ENCODE data around the gene FAM53B. TPM values are rescaled to one million over a fixed set of nuclear protein-coding genes. Genes with fewer than 3 reads are reported as not detected.

Gene FAM53B
- total RNA-seq, 6 experiments from 2014 or later = 4.4 to 10.8 (median 4.8) TPM

DNA sequence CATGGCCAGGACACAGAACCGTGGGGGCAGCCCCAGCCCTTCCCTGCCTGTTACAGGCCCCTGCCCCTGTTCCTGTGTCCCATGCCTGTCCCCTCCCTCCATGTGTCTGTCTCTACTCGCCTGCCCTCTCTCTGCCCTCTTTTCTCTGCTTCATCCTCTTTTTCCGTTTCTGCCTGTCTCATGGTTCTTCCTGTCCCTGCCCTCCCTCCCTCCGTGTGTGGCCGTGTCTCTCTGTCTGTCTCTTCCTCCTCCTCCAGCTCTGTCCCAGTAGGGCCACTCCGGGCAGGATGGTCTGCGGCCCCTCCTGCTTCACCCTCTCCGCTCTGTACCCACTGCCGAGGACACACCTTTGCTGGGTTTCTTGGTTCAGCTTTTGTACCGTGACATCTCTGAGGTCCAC, 137.4 kb downstream of the FAM53B start:
- no peaks in the 10 kb centered on the region for H3K36me3 ChIP-seq
- H3K4me3 ChIP-seq = no peak overlapping the region
- H3K27ac ChIP-seq = no peak overlapping the region
- no peaks in the 10 kb centered on the region for H3K9me3 ChIP-seq
- ATAC-seq (peak in 1 of 4 donors; percentile 16), DNase-seq (no peak)
- intact Hi-C loops (cut with DNase I) = no loop called here
- no peaks in the 10 kb centered on the region for H3K27me3 ChIP-seq
- no peaks in the 10 kb centered on the region for H3K4me1 ChIP-seq
- 48% methylated on average over 7 of the region's 10 CpGs for WGBS (ENCODE audit: insufficient coverage, low coverage, low lambda C conversion rate, missing lambda C conversion rate)
- TF ChIP-seq, protein P1, sequence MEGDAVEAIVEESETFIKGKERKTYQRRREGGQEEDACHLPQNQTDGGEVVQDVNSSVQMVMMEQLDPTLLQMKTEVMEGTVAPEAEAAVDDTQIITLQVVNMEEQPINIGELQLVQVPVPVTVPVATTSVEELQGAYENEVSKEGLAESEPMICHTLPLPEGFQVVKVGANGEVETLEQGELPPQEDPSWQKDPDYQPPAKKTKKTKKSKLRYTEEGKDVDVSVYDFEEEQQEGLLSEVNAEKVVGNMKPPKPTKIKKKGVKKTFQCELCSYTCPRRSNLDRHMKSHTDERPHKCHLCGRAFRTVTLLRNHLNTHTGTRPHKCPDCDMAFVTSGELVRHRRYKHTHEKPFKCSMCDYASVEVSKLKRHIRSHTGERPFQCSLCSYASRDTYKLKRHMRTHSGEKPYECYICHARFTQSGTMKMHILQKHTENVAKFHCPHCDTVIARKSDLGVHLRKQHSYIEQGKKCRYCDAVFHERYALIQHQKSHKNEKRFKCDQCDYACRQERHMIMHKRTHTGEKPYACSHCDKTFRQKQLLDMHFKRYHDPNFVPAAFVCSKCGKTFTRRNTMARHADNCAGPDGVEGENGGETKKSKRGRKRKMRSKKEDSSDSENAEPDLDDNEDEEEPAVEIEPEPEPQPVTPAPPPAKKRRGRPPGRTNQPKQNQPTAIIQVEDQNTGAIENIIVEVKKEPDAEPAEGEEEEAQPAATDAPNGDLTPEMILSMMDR (IDR thresholded peaks at IDR 0.05) = no peak

DNA sequence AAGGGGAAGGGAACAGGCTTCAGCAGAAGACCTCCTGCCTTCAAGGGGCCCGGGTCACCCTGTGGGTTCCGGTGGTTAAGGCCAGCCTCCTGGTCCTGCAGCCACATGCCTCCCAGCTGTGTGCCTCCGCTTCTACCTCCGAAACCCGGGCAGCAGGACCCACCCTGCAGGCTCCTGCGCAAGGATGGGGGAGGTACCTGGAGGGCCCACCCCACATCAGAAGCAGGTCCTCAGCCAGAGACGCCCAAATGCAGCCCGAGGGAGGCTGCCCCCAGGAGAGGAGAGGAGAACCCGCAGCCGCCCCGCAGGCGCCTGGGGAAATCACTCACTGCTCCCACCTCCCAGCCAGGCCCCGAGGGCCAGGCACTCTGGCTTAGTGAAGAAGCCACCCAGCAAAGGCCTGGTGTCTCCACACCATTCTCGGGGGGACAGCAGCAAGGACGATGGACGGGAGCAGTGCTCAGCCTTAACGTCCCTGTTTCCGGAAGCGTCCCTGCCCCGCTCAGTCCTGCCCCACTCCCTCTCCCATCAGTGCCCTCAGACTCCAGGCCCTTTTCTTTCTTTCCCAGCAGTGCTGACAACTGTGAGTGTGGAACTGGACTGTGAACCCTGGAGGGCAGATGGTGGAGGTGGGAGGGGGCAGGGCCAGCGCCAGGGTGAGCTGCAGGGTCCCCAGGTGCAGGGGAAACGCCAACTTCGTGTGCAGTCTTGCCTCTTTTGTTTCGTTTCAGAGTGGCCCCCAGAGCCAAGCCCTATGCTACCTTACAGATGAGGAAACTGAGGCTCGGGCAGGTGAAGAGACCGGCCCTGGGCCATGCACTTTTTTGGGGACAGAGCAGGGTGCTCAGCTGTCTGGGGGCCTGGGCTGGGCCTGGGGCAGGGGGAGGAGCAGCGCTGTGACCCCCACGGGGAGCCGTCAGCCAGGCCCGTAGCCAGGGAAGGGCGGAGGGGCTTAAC, 138.0 kb downstream of the FAM53B start:
- Histone ChIP-seq H3K27ac (no peak overlapping the region), H3K4me1 (no peaks in the 10 kb centered on the region), H3K36me3 (no peaks in the 10 kb centered on the region), H3K4me3 (no peak overlapping the region), H3K27me3 (no peaks in the 10 kb centered on the region), H3K9me3 (no peaks in the 10 kb centered on the region)
- peak in 1 of 3 donors; percentile 31 for DNase-seq
- 94% methylated on average over 6 of the region's 31 CpGs for WGBS (ENCODE audit: insufficient coverage, low coverage, low lambda C conversion rate, missing lambda C conversion rate)
- intact Hi-C loops (cut with DNase I) = no loop called here
- no peak for TF ChIP-seq POLR2A (IDR thresholded peaks at IDR 0.05)
- TF ChIP-seq, protein P1 (IDR thresholded peaks at IDR 0.05) = no peak
- ATAC-seq = no peak

GRCh38 chr10:124605481-124605855, 138.7 kb downstream of the FAM53B start:
- Histone ChIP-seq H3K27ac (no peak overlapping the region), H3K9me3 (no peaks in the 10 kb centered on the region), H3K4me3 (no peak overlapping the region), H3K36me3 (no peaks in the 10 kb centered on the region), H3K4me1 (no peaks in the 10 kb centered on the region), H3K27me3 (no peaks in the 10 kb centered on the region)
- TF ChIP-seq, protein P1 (IDR thresholded peaks at IDR 0.05) = no peak
- TF ChIP-seq POLR2A (IDR thresholded peaks at IDR 0.05) = no peak
- no peak for ATAC-seq
- 88% methylated on average over 1 of the region's 5 CpGs for WGBS (ENCODE audit: insufficient coverage, low coverage, low lambda C conversion rate, missing lambda C conversion rate)
- intact Hi-C loops (cut with DNase I) = no loop called here
- no peak for DNase-seq

DNA sequence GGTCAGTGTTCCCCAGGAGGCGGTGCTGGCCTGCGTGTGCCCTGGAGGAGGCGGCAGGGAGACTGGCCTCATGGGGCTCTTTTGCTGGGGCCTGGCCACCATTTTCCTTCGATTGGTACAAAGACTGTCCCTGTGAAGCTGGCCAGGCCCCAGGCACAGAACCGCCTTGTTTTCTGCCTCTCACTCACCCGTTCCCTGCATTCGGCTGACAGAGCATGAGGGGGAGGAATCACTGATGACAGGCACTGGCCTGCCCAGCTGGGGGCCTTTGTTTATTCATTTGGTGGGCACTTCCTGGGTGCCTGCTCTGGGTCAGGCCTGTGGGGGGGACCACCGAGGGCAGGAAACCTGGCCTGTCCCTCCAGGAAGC, 139.2 kb downstream of the FAM53B start:
- WGBS (ENCODE audit: insufficient coverage, low coverage, low lambda C conversion rate, missing lambda C conversion rate) = 70% methylated on average over 4 of the region's 8 CpGs
- no peaks in the 10 kb centered on the region for H3K4me1 ChIP-seq
- no peak for TF ChIP-seq POLR2A (IDR thresholded peaks at IDR 0.05)
- TF ChIP-seq, protein P1 (IDR thresholded peaks at IDR 0.05) = no peak
- no peak overlapping the region for H3K4me3 ChIP-seq
- intact Hi-C loops (cut with DNase I) = no loop called here
- H3K27me3 ChIP-seq = no peaks in the 10 kb centered on the region
- no peak for ATAC-seq
- no peak for DNase-seq
- H3K27ac ChIP-seq = no peak overlapping the region
- H3K36me3 ChIP-seq = no peaks in the 10 kb centered on the region
- H3K9me3 ChIP-seq = no peaks in the 10 kb centered on the region
